Measurements from ENCODE around the gene GPR17.
A peak's percentile ranks its signal among the peaks of the same experiment; 100 is the strongest.

Gene GPR17

GRCh38 chr2:127620866-127621265, 25.1 kb upstream of the GPR17 start:
- H3K14ac ChIP-seq (ENCODE audit: low read length in 2 of 2), result no peak overlapping the region
- H4K91ac ChIP-seq (ENCODE audit: low read length), result no peak overlapping the region
- H3K9me3 ChIP-seq (ENCODE audit: control insufficient read depth, low read length), result no peaks in the 10 kb centered on the region
- H3K9ac ChIP-seq (ENCODE audit: low read length), result no peak overlapping the region
- no peak overlapping the region for H3K4me3 ChIP-seq (ENCODE audit: insufficient read depth in 1 of 2, low read depth in 1 of 2, low read length in 2 of 2)
- no peak for DNase-seq
- peaks cover 0 to 3% of the 10 kb centered on the region in 2 experiments for H3K36me3 ChIP-seq (ENCODE audit: control insufficient read depth in 1 of 2, insufficient read depth in 2 of 2, low read depth in 1 of 2, low read length in 2 of 2)
- H2AFZ ChIP-seq (ENCODE audit: low read depth, low read length), result no peak overlapping the region
- H3K23ac ChIP-seq (ENCODE audit: low read length in 2 of 2), result no peak overlapping the region
- H3K4ac ChIP-seq (ENCODE audit: low read depth in 1 of 2, low read length in 2 of 2), result no peak overlapping the region
- no peak overlapping the region for H3K27ac ChIP-seq (ENCODE audit: low read length, poor library complexity, severe bottlenecking)
- no peak overlapping the region for H2BK5ac ChIP-seq (ENCODE audit: low read depth, low read length, poor library complexity, severe bottlenecking)
- H2AK5ac ChIP-seq (ENCODE audit: low read length, severe bottlenecking), result no peak overlapping the region
- WGBS, result 84% methylated on average over 3 of the region's 3 CpGs
- H4K8ac ChIP-seq (ENCODE audit: low read length), result no peak overlapping the region
- H3K4me2 ChIP-seq (ENCODE audit: low read length, poor library complexity, severe bottlenecking), result no peak overlapping the region
- no peak overlapping the region for H2BK120ac ChIP-seq (ENCODE audit: low read depth, low read length)
- no peak overlapping the region for H2BK15ac ChIP-seq (ENCODE audit: low read depth, poor library complexity, severe bottlenecking)
- peaks cover 7 to 11% of the 10 kb centered on the region in 2 experiments for H3K27me3 ChIP-seq (ENCODE audit: control insufficient read depth in 1 of 2, insufficient read depth in 1 of 2, low read length in 2 of 2)
- peaks cover 12% of the 10 kb centered on the region for H3K4me1 ChIP-seq (ENCODE audit: control insufficient read depth, insufficient read depth, low read depth, low read length)
- no peak overlapping the region for H2BK12ac ChIP-seq (ENCODE audit: low read length in 2 of 2)
- no peak overlapping the region for H3K18ac ChIP-seq (ENCODE audit: low read depth in 1 of 2, low read length in 2 of 2)
- H3K79me1 ChIP-seq (replicated peaks; ENCODE audit: low read length, poor library complexity, severe bottlenecking), result no peaks in the 10 kb centered on the region

DNA sequence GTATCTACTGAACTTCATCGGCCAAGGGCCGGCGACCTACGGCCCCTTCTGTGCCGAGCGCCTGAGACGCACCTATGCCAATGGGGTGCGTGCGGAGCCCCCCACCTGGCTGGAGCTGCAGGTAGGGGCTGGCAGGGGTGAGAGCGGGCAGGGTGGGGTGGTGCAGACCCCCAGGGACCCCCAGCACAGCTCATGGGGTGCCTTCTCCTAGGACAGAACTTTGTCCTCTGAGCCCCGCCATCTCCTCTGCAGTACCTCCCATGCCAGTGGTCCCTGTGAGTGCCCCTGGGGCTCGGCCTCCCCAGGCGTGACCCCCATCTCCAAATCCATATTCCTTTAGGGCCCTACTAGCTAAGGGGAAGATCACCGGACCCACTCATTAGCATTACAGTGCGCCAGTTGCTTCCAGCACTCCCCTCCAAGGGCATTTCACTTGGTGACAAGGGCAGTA, 23.9 kb upstream of the GPR17 start:
- Histone ChIP-seq H3K9ac (ENCODE audit: low read length) (no peak overlapping the region), H2BK120ac (ENCODE audit: low read depth, low read length) (no peak overlapping the region), H3K4ac (ENCODE audit: low read depth in 1 of 2, low read length in 2 of 2) (no peak overlapping the region), H3K4me3 (ENCODE audit: insufficient read depth in 1 of 2, low read depth in 1 of 2, low read length in 2 of 2) (no peak overlapping the region), H3K4me2 (ENCODE audit: low read length, poor library complexity, severe bottlenecking) (no peak overlapping the region), H3K9me3 (ENCODE audit: control insufficient read depth, low read length) (no peaks in the 10 kb centered on the region), H2BK12ac (ENCODE audit: low read length in 2 of 2) (no peak overlapping the region), H2BK5ac (ENCODE audit: low read depth, low read length, poor library complexity, severe bottlenecking) (no peak overlapping the region), H2AK5ac (ENCODE audit: low read length, severe bottlenecking) (no peak overlapping the region), H3K18ac (ENCODE audit: low read depth in 1 of 2, low read length in 2 of 2) (no peak overlapping the region), H3K27ac (ENCODE audit: low read length, poor library complexity, severe bottlenecking) (no peak overlapping the region), H3K36me3 (ENCODE audit: control insufficient read depth in 1 of 2, insufficient read depth in 2 of 2, low read depth in 1 of 2, low read length in 2 of 2) (peaks cover 0 to 3% of the 10 kb centered on the region in 2 experiments), H3K4me1 (ENCODE audit: control insufficient read depth, insufficient read depth, low read depth, low read length) (peaks cover 12% of the 10 kb centered on the region), H2AFZ (ENCODE audit: low read depth, low read length) (no peak overlapping the region), H4K91ac (ENCODE audit: low read length) (no peak overlapping the region), H2BK15ac (ENCODE audit: low read depth, poor library complexity, severe bottlenecking) (no peak overlapping the region), H4K8ac (ENCODE audit: low read length) (no peak overlapping the region), H3K23ac (ENCODE audit: low read length in 2 of 2) (no peak overlapping the region), H3K27me3 (ENCODE audit: control insufficient read depth in 1 of 2, insufficient read depth in 1 of 2, low read length in 2 of 2) (peaks cover 5 to 19% of the 10 kb centered on the region in 2 experiments), H3K79me1 (replicated peaks; ENCODE audit: low read length, poor library complexity, severe bottlenecking) (no peaks in the 10 kb centered on the region), H3K14ac (ENCODE audit: low read length in 2 of 2) (no peak overlapping the region)
- DNase-seq, result no peak
- 91% methylated on average over 15 of the region's 15 CpGs for WGBS

DNA sequence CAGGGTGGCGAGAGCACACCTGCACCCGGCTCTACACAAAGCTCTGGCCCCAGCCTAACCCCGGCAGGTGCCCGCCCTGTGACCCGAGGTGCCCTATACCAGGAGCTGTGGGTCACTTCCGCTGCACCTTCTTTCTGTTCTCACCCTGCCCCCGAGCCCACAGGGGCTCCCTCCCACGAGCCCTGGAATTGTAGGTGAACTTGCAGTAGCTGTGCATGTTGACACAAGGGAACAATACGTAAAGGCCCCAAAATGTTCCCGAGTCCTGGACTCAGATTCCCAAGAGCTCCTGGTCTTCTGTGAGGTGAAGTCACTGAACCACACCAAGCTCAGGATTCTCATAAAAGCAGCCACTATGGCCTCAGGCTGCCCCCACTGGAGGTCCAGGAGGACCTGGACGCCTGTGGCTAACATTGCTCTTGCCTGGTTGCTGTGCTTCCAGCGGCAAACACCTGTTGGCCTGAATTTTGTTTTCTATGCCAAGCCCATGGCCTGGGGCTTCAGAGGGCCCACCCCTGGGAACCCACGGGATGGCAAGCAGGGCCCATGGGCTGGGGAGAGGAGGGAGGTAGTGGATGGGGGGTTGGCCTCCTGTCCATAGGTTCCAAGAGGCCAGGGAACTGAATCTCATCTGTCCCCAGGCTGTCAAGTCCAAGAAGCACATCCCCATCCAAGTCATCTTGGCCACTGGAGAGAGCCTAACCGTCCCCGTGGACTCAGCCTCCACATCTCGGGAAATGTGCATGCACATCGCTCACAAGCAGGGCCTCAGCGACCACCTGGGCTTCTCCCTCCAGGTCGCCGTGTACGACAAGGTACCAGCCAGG, 23.2 kb upstream of the GPR17 start:
- H3K4me1 ChIP-seq (ENCODE audit: control insufficient read depth, insufficient read depth, low read depth, low read length), result peaks cover 12% of the 10 kb centered on the region
- H2AK5ac ChIP-seq (ENCODE audit: low read length, severe bottlenecking), result no peak overlapping the region
- H4K8ac ChIP-seq (ENCODE audit: low read length), result no peak overlapping the region
- H3K79me1 ChIP-seq (replicated peaks; ENCODE audit: low read length, poor library complexity, severe bottlenecking), result no peaks in the 10 kb centered on the region
- no peak overlapping the region for H2BK120ac ChIP-seq (ENCODE audit: low read depth, low read length)
- no peak overlapping the region for H3K23ac ChIP-seq (ENCODE audit: low read length in 2 of 2)
- H3K14ac ChIP-seq (ENCODE audit: low read length in 2 of 2), result peak overlapping the region in 1 of 2 experiments; percentile 35
- H3K4ac ChIP-seq (ENCODE audit: low read depth in 1 of 2, low read length in 2 of 2), result no peak overlapping the region
- peaks cover 0 to 3% of the 10 kb centered on the region in 2 experiments for H3K36me3 ChIP-seq (ENCODE audit: control insufficient read depth in 1 of 2, insufficient read depth in 2 of 2, low read depth in 1 of 2, low read length in 2 of 2)
- no peaks in the 10 kb centered on the region for H3K9me3 ChIP-seq (ENCODE audit: control insufficient read depth, low read length)
- WGBS, result 95% methylated on average over 21 of the region's 21 CpGs
- no peak overlapping the region for H3K4me2 ChIP-seq (ENCODE audit: low read length, poor library complexity, severe bottlenecking)
- H2BK15ac ChIP-seq (ENCODE audit: low read depth, poor library complexity, severe bottlenecking), result no peak overlapping the region
- H3K27ac ChIP-seq (ENCODE audit: low read length, poor library complexity, severe bottlenecking), result no peak overlapping the region
- no peak overlapping the region for H3K9ac ChIP-seq (ENCODE audit: low read length)
- H3K4me3 ChIP-seq (ENCODE audit: insufficient read depth in 1 of 2, low read depth in 1 of 2, low read length in 2 of 2), result no peak overlapping the region
- peaks cover 7 to 24% of the 10 kb centered on the region in 2 experiments for H3K27me3 ChIP-seq (ENCODE audit: control insufficient read depth in 1 of 2, insufficient read depth in 1 of 2, low read length in 2 of 2)
- no peak overlapping the region for H2BK12ac ChIP-seq (ENCODE audit: low read length in 2 of 2)
- no peak overlapping the region for H3K18ac ChIP-seq (ENCODE audit: low read depth in 1 of 2, low read length in 2 of 2)
- H4K91ac ChIP-seq (ENCODE audit: low read length), result peak overlapping the region; percentile 3
- no peak overlapping the region for H2BK5ac ChIP-seq (ENCODE audit: low read depth, low read length, poor library complexity, severe bottlenecking)
- no peak overlapping the region for H2AFZ ChIP-seq (ENCODE audit: low read depth, low read length)
- no peak for DNase-seq

DNA sequence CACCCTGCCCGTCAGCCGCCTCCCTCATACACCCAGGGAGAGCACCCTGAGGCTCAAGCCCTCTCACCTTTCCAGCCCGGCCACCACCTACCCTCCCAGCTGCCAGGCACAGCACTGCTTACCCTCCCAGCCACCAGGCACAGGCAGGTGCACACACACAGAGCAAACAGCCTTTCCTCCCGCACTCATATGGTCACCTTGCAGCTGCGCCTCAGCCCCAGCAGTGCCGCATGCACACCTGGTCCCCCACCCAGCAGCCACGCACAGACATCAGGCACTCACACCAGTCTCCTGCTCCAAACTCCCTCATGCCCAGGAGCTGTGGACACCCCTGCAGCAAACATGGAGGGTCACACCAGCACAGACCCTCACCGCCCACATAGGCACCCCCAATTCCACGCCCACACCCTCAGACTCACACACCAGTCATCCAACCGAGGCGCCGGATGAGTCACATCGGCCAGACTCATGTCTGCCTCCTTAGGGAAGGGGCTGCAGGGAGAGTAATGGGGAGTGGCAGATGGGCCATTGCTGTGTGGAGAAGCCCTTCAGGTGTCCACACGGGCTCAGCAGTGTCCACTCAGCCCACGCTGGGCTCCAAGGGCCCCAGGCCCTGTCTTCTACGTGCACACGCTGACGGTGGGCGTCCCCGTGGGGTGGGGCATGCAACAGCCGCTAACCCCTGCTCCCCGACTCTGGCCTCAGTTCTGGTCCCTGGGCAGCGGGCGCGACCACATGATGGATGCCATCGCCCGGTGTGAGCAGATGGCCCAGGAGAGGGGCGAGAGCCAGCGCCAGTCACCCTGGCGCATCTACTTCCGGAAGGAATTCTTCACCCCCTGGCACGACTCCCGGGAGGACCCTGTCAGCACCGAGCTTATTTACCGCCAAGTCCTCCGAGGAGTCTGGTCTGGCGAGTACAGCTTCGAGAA, 22.3 kb upstream of the GPR17 start:
- Histone ChIP-seq H3K4ac (ENCODE audit: low read depth in 1 of 2, low read length in 2 of 2) (no peak overlapping the region), H3K79me1 (replicated peaks; ENCODE audit: low read length, poor library complexity, severe bottlenecking) (no peaks in the 10 kb centered on the region), H2BK5ac (ENCODE audit: low read depth, low read length, poor library complexity, severe bottlenecking) (no peak overlapping the region), H3K18ac (ENCODE audit: low read depth in 1 of 2, low read length in 2 of 2) (peak overlapping the region in 1 of 2 experiments; percentile 8), H3K9ac (ENCODE audit: low read length) (no peak overlapping the region), H3K27me3 (ENCODE audit: control insufficient read depth in 1 of 2, insufficient read depth in 1 of 2, low read length in 2 of 2) (peaks cover 7 to 24% of the 10 kb centered on the region in 2 experiments), H3K27ac (ENCODE audit: low read length, poor library complexity, severe bottlenecking) (no peak overlapping the region), H3K36me3 (ENCODE audit: control insufficient read depth in 1 of 2, insufficient read depth in 2 of 2, low read depth in 1 of 2, low read length in 2 of 2) (peaks cover 0 to 3% of the 10 kb centered on the region in 2 experiments), H3K4me1 (ENCODE audit: control insufficient read depth, insufficient read depth, low read depth, low read length) (peaks cover 12% of the 10 kb centered on the region), H3K4me3 (ENCODE audit: insufficient read depth in 1 of 2, low read depth in 1 of 2, low read length in 2 of 2) (no peak overlapping the region), H3K9me3 (ENCODE audit: control insufficient read depth, low read length) (no peaks in the 10 kb centered on the region), H4K91ac (ENCODE audit: low read length) (no peak overlapping the region), H2AK5ac (ENCODE audit: low read length, severe bottlenecking) (no peak overlapping the region), H2AFZ (ENCODE audit: low read depth, low read length) (no peak overlapping the region), H3K23ac (ENCODE audit: low read length in 2 of 2) (no peak overlapping the region), H2BK120ac (ENCODE audit: low read depth, low read length) (no peak overlapping the region), H4K8ac (ENCODE audit: low read length) (no peak overlapping the region), H2BK15ac (ENCODE audit: low read depth, poor library complexity, severe bottlenecking) (no peak overlapping the region), H2BK12ac (ENCODE audit: low read length in 2 of 2) (no peak overlapping the region), H3K4me2 (ENCODE audit: low read length, poor library complexity, severe bottlenecking) (no peak overlapping the region), H3K14ac (ENCODE audit: low read length in 2 of 2) (peak overlapping the region in 1 of 2 experiments; percentile 35)
- DNase-seq, result peak; percentile 37
- WGBS, result 90% methylated on average over 38 of the region's 38 CpGs

Data from mesenchymal stem cell (in vitro differentiated cells and primary cell).